ENCODE measurements around the gene RAB3A. TPM values are rescaled to one million over a fixed set of nuclear protein-coding genes. Genes with fewer than 3 reads are reported as not detected.

Gene RAB3A
- total RNA-seq, 1 experiment from 2014 or later: 2.5 TPM

- peak overlapping the region; percentile 49; the same call in 1 of the 2 replicates for H3K4me3 ChIP-seq (ENCODE audit: low read length)
- H3K27ac ChIP-seq (ENCODE audit: low read length): peak overlapping the region; percentile 96
Measured at GRCh38 chr19:18150776-18151624, 52.8 kb downstream of the RAB3A start.

GRCh38 chr19:18149596-18149975 lies 54.3 kb downstream of the RAB3A start:
- no peak overlapping the region for H3K4me2 ChIP-seq (ENCODE audit: low read depth, low read length, poor library complexity, severe bottlenecking)
- H3K9me2 ChIP-seq (replicated peaks; ENCODE audit: insufficient read depth, low read length): no peaks in the 10 kb centered on the region
- peaks cover 13% of the 10 kb centered on the region for H3K79me2 ChIP-seq (ENCODE audit: low read length)
- DNase-seq: no peak
- H3K4me3 ChIP-seq (ENCODE audit: low read length): no peak overlapping the region
- H3K4me1 ChIP-seq (ENCODE audit: low read length): peaks cover 23% of the 10 kb centered on the region
- H3K36me3 ChIP-seq (ENCODE audit: insufficient read depth, low read length): no peaks in the 10 kb centered on the region
- no peak overlapping the region for H2AFZ ChIP-seq (ENCODE audit: low read length)
- H3K9me3 ChIP-seq (ENCODE audit: low read length): no peaks in the 10 kb centered on the region
- no peak overlapping the region for H3K27ac ChIP-seq (ENCODE audit: low read length)
- no peak overlapping the region for H3K9ac ChIP-seq (ENCODE audit: low read length)
- H4K20me1 ChIP-seq (ENCODE audit: insufficient read depth, low read depth, low read length): no peaks in the 10 kb centered on the region
- H3K27me3 ChIP-seq (ENCODE audit: low read length): no peaks in the 10 kb centered on the region

More at GRCh38 chr19:18150776-18151624, 52.8 kb downstream of the RAB3A start:
- H3K9me2 ChIP-seq (replicated peaks; ENCODE audit: insufficient read depth, low read length): no peaks in the 10 kb centered on the region
- peak overlapping the region; percentile 92 for H3K4me2 ChIP-seq (ENCODE audit: low read depth, low read length, poor library complexity, severe bottlenecking)
- peaks cover 19% of the 10 kb centered on the region for H3K79me2 ChIP-seq (ENCODE audit: low read length)
- no peaks in the 10 kb centered on the region for H3K9me3 ChIP-seq (ENCODE audit: low read length)
- H3K4me1 ChIP-seq (ENCODE audit: low read length): peaks cover 23% of the 10 kb centered on the region
- H3K27me3 ChIP-seq (ENCODE audit: low read length): no peaks in the 10 kb centered on the region
- no peaks in the 10 kb centered on the region for H4K20me1 ChIP-seq (ENCODE audit: insufficient read depth, low read depth, low read length)
- H3K9ac ChIP-seq (ENCODE audit: low read length): peak overlapping the region; percentile 98
- no peaks in the 10 kb centered on the region for H3K36me3 ChIP-seq (ENCODE audit: insufficient read depth, low read length)
- H2AFZ ChIP-seq (ENCODE audit: low read length): no peak overlapping the region
- DNase-seq: no peak

- Histone ChIP-seq H3K4me1 (ENCODE audit: low read length) (peaks cover 12% of the 10 kb centered on the region), H2AFZ (ENCODE audit: low read length) (no peak overlapping the region), H3K79me2 (ENCODE audit: low read length) (no peaks in the 10 kb centered on the region), H3K27me3 (ENCODE audit: low read length) (no peaks in the 10 kb centered on the region), H3K4me2 (ENCODE audit: low read depth, low read length, poor library complexity, severe bottlenecking) (no peak overlapping the region), H3K27ac (ENCODE audit: low read length) (no peak overlapping the region), H3K4me3 (ENCODE audit: low read length) (no peak overlapping the region), H3K9me2 (replicated peaks; ENCODE audit: insufficient read depth, low read length) (no peaks in the 10 kb centered on the region), H4K20me1 (ENCODE audit: insufficient read depth, low read depth, low read length) (no peaks in the 10 kb centered on the region), H3K36me3 (ENCODE audit: insufficient read depth, low read length) (no peaks in the 10 kb centered on the region), H3K9ac (ENCODE audit: low read length) (no peak overlapping the region), H3K9me3 (ENCODE audit: low read length) (no peaks in the 10 kb centered on the region)
- no peak for DNase-seq
Measured at GRCh38 chr19:18147396-18147795, 56.4 kb downstream of the RAB3A start.

Small RNA genes within 50 kb of the gene (small RNA-seq; reads per million reads assigned to genes)
- 0.12 reads per million for gene IFI30

Other genes starting within 250 kb of the RAB3A start
- gene KCNN1, start 236.9 kb downstream of the RAB3A start, total RNA-seq (2014; rRNA removed; shearing (Covaris generic); ENCODE audit: low replicate concordance): not detected in 2 replicates
- gene ARRDC2, start 195.9 kb downstream of the RAB3A start, total RNA-seq (2014; rRNA removed; shearing (Covaris generic); ENCODE audit: low replicate concordance): 12.3 and 46.8 TPM in 2 replicates
- gene IL12RB1, start 117.1 kb downstream of the RAB3A start, total RNA-seq (2014; rRNA removed; shearing (Covaris generic); ENCODE audit: low replicate concordance): 6.1 and 9.6 TPM in 2 replicates
- gene MAST3, start 106.3 kb downstream of the RAB3A start, total RNA-seq (2014; rRNA removed; shearing (Covaris generic); ENCODE audit: low replicate concordance): 7.7 and 17.9 TPM in 2 replicates
- gene PIK3R2, start 50.9 kb downstream of the RAB3A start, total RNA-seq (2014; rRNA removed; shearing (Covaris generic); ENCODE audit: low replicate concordance): 5.1 and 5.7 TPM in 2 replicates
- 256 and 416 TPM in 2 replicates for gene IFI30, start 30.2 kb downstream of the RAB3A start, total RNA-seq (2014; rRNA removed; shearing (Covaris generic); ENCODE audit: low replicate concordance)
- 17.0 and 24.2 TPM in 2 replicates for gene MPV17L2, start 10.8 kb downstream of the RAB3A start, total RNA-seq (2014; rRNA removed; shearing (Covaris generic); ENCODE audit: low replicate concordance)
- not detected in 2 replicates for gene PDE4C, start 22.4 kb upstream of the RAB3A start, total RNA-seq (2014; rRNA removed; shearing (Covaris generic); ENCODE audit: low replicate concordance)
- gene IQCN, start 70.4 kb upstream of the RAB3A start, total RNA-seq (2014; rRNA removed; shearing (Covaris generic); ENCODE audit: low replicate concordance): 0.37 and 0.87 TPM in 2 replicates
- gene JUND, start 77.6 kb upstream of the RAB3A start, total RNA-seq (2014; rRNA removed; shearing (Covaris generic); ENCODE audit: low replicate concordance): 69.5 and 274 TPM in 2 replicates
- 198 and 359 TPM in 2 replicates for gene LSM4, start 119.0 kb upstream of the RAB3A start, total RNA-seq (2014; rRNA removed; shearing (Covaris generic); ENCODE audit: low replicate concordance)
- gene PGPEP1, start 136.6 kb upstream of the RAB3A start, total RNA-seq (2014; rRNA removed; shearing (Covaris generic); ENCODE audit: low replicate concordance): 10.7 and 13.6 TPM in 2 replicates
- 0.97 TPM in 1 of 2 replicates, not detected in the other for gene GDF15, start 182.1 kb upstream of the RAB3A start, total RNA-seq (2014; rRNA removed; shearing (Covaris generic); ENCODE audit: low replicate concordance)
- gene LRRC25, start 193.6 kb upstream of the RAB3A start, total RNA-seq (2014; rRNA removed; shearing (Covaris generic); ENCODE audit: low replicate concordance): 1.6 and 2.2 TPM in 2 replicates
- 22.5 and 73.2 TPM in 2 replicates for gene SSBP4, start 215.4 kb upstream of the RAB3A start, total RNA-seq (2014; rRNA removed; shearing (Covaris generic); ENCODE audit: low replicate concordance)
- 4.1 and 10.0 TPM in 2 replicates for gene ISYNA1, start 234.1 kb upstream of the RAB3A start, total RNA-seq (2014; rRNA removed; shearing (Covaris generic); ENCODE audit: low replicate concordance)